ENCODE measurements around the gene SGIP1.

Gene SGIP1

GRCh38 chr1:66500301-66500700, 33.7 kb upstream of the SGIP1 start:
- no peak for FAIRE-seq
- TF ChIP-seq POU2F2 (IDR thresholded peaks at IDR 0.05; ENCODE audit: low read depth, low read length) (no peak), PAX5 (IDR thresholded peaks at IDR 0.05; ENCODE audit: insufficient read depth, low read length, severe bottlenecking) (no peak), POLR2AphosphoS5 (IDR thresholded peaks at IDR 0.05; ENCODE audit: low read depth, low read length) (no peak), SPI1 (IDR thresholded peaks at IDR 0.05; ENCODE audit: low read depth, low read length) (no peak), POLR2A (IDR thresholded peaks at IDR 0.05; ENCODE audit: low read depth, low read length) (no peak), TAF1 (IDR thresholded peaks at IDR 0.05; ENCODE audit: low read depth, low read length) (no peak)
- DNase-seq (ENCODE audit: insufficient read length, low spot score): no peak

DNA sequence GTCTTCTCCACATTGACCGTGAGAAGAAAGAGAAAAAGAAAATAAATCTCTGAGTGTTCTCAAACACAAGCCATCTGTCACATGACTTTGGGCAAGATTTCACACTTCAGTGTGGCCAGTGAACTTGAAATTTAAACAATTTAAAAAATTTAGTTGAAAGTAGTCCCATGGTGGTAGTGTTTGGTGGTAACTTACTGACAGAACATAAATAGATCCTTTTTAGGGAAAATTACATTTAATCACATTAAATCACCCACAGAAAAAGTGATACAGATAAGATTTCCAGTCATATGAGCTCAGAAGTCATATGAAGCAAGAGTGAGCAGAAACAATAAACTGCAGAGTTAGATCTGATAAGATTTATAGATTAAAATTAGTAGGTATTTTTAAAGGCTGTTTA, 31.9 kb upstream of the SGIP1 start:
- DNase-seq (ENCODE audit: insufficient read length, low spot score) (no peak), FAIRE-seq (no peak)
- TF ChIP-seq SPI1 (IDR thresholded peaks at IDR 0.05; ENCODE audit: low read depth, low read length) (no peak), PAX5 (IDR thresholded peaks at IDR 0.05; ENCODE audit: insufficient read depth, low read length, severe bottlenecking) (no peak), POLR2AphosphoS5 (IDR thresholded peaks at IDR 0.05; ENCODE audit: low read depth, low read length) (no peak), POU2F2 (IDR thresholded peaks at IDR 0.05; ENCODE audit: low read depth, low read length) (no peak), POLR2A (IDR thresholded peaks at IDR 0.05; ENCODE audit: low read depth, low read length) (no peak)

GRCh38 chr1:66503841-66504470, 30.0 kb upstream of the SGIP1 start:
- DNase-seq (ENCODE audit: insufficient read length, low spot score) (no peak), FAIRE-seq (peak; percentile 85)
- TF ChIP-seq POLR2AphosphoS5 (IDR thresholded peaks at IDR 0.05; ENCODE audit: low read depth, low read length) (no peak), POLR2A (IDR thresholded peaks at IDR 0.05; ENCODE audit: low read depth, low read length) (no peak), SPI1 (IDR thresholded peaks at IDR 0.05; ENCODE audit: low read depth, low read length) (no peak), POU2F2 (IDR thresholded peaks at IDR 0.05; ENCODE audit: low read depth, low read length) (no peak), PAX5 (IDR thresholded peaks at IDR 0.05; ENCODE audit: insufficient read depth, low read length, severe bottlenecking) (no peak), TAF1 (IDR thresholded peaks at IDR 0.05; ENCODE audit: low read depth, low read length) (no peak)

DNA sequence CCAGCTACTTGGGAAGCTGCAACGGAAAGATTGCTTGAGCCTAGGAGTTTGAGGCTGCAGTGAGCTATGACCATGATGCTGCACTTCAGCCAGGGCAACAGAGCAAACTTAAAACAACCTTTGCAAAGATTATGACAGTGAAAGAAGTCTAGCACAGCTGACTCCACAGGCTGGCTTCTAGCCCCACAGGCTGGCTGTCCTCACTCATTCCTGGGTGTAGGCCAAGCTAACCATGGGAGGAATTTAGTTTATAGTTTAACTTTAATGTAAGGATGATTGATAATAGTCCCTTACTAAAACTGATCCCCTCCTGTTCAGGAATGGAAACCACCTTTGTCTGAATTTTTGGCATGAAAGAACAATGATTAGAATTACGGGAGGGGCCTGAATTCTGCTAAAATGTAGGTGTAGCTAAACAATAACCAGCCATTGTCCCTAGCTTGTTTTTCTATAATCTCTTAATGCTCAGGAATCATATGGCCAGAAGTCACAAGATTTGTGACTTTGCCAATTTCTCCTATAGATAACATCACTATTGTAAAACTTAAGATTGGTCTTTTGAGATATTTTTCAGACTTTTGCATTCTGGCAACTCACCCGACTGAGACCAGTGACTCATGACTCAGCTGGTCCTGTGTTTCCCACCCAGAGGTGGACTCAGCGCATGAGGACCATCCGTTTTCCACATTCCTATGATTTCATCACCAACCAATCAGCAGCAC, 28.1 kb upstream of the SGIP1 start:
- TF ChIP-seq POLR2A (IDR thresholded peaks at IDR 0.05; ENCODE audit: low read depth, low read length): no peak
- FAIRE-seq: no peak
- no peak for DNase-seq (ENCODE audit: insufficient read length, low spot score)

DNA sequence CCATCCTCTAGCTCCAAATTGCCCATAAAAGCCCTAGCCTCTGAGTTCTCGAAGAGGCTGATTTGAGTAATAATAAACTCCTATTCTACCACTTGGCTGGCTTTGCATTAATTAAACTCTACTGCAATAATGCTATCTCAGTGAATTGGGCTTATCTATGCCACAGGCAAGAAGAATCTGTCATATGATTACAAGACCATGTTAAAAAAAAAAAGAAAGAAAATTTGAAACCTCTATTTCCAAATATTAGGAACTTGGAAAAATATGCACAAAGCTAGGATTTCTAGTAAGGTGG, 27.6 kb upstream of the SGIP1 start:
- no peak for FAIRE-seq
- TF ChIP-seq PAX5 (IDR thresholded peaks at IDR 0.05; ENCODE audit: insufficient read depth, low read length, severe bottlenecking) (no peak), POU2F2 (IDR thresholded peaks at IDR 0.05; ENCODE audit: low read depth, low read length) (no peak), SPI1 (IDR thresholded peaks at IDR 0.05; ENCODE audit: low read depth, low read length) (no peak), TAF1 (IDR thresholded peaks at IDR 0.05; ENCODE audit: low read depth, low read length) (no peak), POLR2AphosphoS5 (IDR thresholded peaks at IDR 0.05; ENCODE audit: low read depth, low read length) (no peak), POLR2A (IDR thresholded peaks at IDR 0.05; ENCODE audit: low read depth, low read length) (no peak)
- DNase-seq (ENCODE audit: insufficient read length, low spot score): no peak

DNA sequence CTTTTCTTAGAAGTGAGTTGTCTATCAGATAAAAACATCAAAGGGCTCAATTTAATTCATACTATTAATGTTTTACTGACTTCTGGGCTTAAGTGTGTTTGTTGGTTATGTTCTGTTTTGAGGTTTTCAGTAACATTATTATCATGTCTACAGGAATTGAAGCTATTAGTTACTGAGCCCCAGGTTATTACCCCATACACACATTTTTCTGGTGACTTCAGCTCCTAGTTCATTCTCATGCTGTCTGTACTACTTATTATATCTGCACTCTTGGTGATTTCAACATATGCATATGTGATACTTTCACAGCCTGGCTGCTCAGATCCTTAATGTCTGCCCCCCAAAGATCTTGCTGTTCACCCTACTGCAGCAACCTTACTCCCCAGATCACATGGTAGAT, 27.0 kb upstream of the SGIP1 start:
- TF ChIP-seq POU2F2 (IDR thresholded peaks at IDR 0.05; ENCODE audit: low read depth, low read length): no peak
- no peak for TF ChIP-seq POLR2AphosphoS5 (IDR thresholded peaks at IDR 0.05; ENCODE audit: low read depth, low read length)
- TF ChIP-seq SPI1 (IDR thresholded peaks at IDR 0.05; ENCODE audit: low read depth, low read length): no peak
- TF ChIP-seq PAX5 (IDR thresholded peaks at IDR 0.05; ENCODE audit: insufficient read depth, low read length, severe bottlenecking): no peak
- no peak for TF ChIP-seq TAF1 (IDR thresholded peaks at IDR 0.05; ENCODE audit: low read depth, low read length)
- no peak for TF ChIP-seq POLR2A (IDR thresholded peaks at IDR 0.05; ENCODE audit: low read depth, low read length)
- no peak for FAIRE-seq
- no peak for DNase-seq (ENCODE audit: insufficient read length, low spot score)

DNA sequence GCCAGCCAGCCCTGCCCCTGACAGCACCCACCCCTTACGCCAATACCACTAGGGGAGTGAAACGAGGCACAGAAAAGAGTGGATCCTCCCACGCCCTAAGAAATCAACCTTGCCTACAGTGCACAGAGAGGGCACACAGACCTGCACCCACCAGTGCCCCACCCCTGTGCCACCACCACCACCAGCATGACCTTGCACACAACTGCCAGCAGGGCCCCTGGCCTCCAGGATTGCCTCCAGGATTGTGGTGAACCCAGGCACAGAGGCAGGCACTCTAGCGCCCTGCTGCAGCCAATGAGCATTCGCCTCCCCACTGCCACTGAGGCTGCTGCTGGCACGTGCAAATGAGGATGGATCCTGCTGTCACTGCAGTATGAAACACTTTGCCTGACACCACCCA, 23.5 kb upstream of the SGIP1 start:
- TF ChIP-seq SPI1 (IDR thresholded peaks at IDR 0.05; ENCODE audit: low read depth, low read length): no peak
- no peak for TF ChIP-seq POU2F2 (IDR thresholded peaks at IDR 0.05; ENCODE audit: low read depth, low read length)
- no peak for TF ChIP-seq TAF1 (IDR thresholded peaks at IDR 0.05; ENCODE audit: low read depth, low read length)
- TF ChIP-seq POLR2A (IDR thresholded peaks at IDR 0.05; ENCODE audit: low read depth, low read length): no peak
- TF ChIP-seq PAX5 (IDR thresholded peaks at IDR 0.05; ENCODE audit: insufficient read depth, low read length, severe bottlenecking): no peak
- TF ChIP-seq POLR2AphosphoS5 (IDR thresholded peaks at IDR 0.05; ENCODE audit: low read depth, low read length): no peak
- FAIRE-seq (no peak), DNase-seq (ENCODE audit: insufficient read length, low spot score) (no peak)

GRCh38 chr1:66511118-66511517, 22.8 kb upstream of the SGIP1 start:
- FAIRE-seq (no peak), DNase-seq (ENCODE audit: insufficient read length, low spot score) (no peak)
- TF ChIP-seq POLR2A (IDR thresholded peaks at IDR 0.05; ENCODE audit: low read depth, low read length) (no peak), SPI1 (IDR thresholded peaks at IDR 0.05; ENCODE audit: low read depth, low read length) (no peak), TAF1 (IDR thresholded peaks at IDR 0.05; ENCODE audit: low read depth, low read length) (no peak), POU2F2 (IDR thresholded peaks at IDR 0.05; ENCODE audit: low read depth, low read length) (no peak), PAX5 (IDR thresholded peaks at IDR 0.05; ENCODE audit: insufficient read depth, low read length, severe bottlenecking) (no peak), POLR2AphosphoS5 (IDR thresholded peaks at IDR 0.05; ENCODE audit: low read depth, low read length) (no peak)

DNA sequence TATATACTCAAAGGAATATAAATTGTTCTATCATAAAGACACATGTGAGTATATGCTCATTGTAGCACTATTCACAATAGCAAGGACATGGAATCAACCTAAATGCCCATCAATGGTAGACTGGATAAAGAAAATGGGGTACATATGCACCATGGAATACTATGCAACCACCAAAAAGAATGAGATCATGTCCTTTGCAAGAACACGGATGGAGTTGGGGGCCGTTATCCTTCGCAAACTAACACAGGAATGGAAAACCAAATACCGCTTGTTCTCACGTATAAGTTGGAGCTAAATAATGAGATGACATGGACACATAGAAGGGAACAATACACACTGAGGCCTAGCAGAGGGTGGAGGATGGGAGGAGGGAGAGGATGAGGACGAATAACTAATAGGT, 16.0 kb upstream of the SGIP1 start:
- FAIRE-seq (no peak), DNase-seq (ENCODE audit: insufficient read length, low spot score) (no peak)
- no peak for TF ChIP-seq POLR2AphosphoS5 (IDR thresholded peaks at IDR 0.05; ENCODE audit: low read depth, low read length)
- TF ChIP-seq POU2F2 (IDR thresholded peaks at IDR 0.05; ENCODE audit: low read depth, low read length): no peak
- no peak for TF ChIP-seq SPI1 (IDR thresholded peaks at IDR 0.05; ENCODE audit: low read depth, low read length)
- no peak for TF ChIP-seq PAX5 (IDR thresholded peaks at IDR 0.05; ENCODE audit: insufficient read depth, low read length, severe bottlenecking)
- TF ChIP-seq POLR2A (IDR thresholded peaks at IDR 0.05; ENCODE audit: low read depth, low read length): no peak
- TF ChIP-seq TAF1 (IDR thresholded peaks at IDR 0.05; ENCODE audit: low read depth, low read length): no peak

GRCh38 chr1:66518654-66519053, 15.3 kb upstream of the SGIP1 start:
- FAIRE-seq (no peak), DNase-seq (ENCODE audit: insufficient read length, low spot score) (no peak)
- TF ChIP-seq POLR2AphosphoS5 (IDR thresholded peaks at IDR 0.05; ENCODE audit: low read depth, low read length): no peak
- TF ChIP-seq SPI1 (IDR thresholded peaks at IDR 0.05; ENCODE audit: low read depth, low read length): no peak
- no peak for TF ChIP-seq POLR2A (IDR thresholded peaks at IDR 0.05; ENCODE audit: low read depth, low read length)
- TF ChIP-seq POU2F2 (IDR thresholded peaks at IDR 0.05; ENCODE audit: low read depth, low read length): no peak
- TF ChIP-seq TAF1 (IDR thresholded peaks at IDR 0.05; ENCODE audit: low read depth, low read length): no peak
- TF ChIP-seq PAX5 (IDR thresholded peaks at IDR 0.05; ENCODE audit: insufficient read depth, low read length, severe bottlenecking): no peak
